H1 (cell line): Measurements from ENCODE around the gene MMP11. TPM values are rescaled to one million over a fixed set of nuclear protein-coding genes. Genes with fewer than 3 reads are reported as not detected.

Experiments used
- CTCF ChIA-PET: fragments of 300-600 bp; sonication (Branson Sonifier 250); formaldehyde crosslinking; loops from one replicate; lab custom pipeline; 2021; ENCODE audit not compliant: partially characterized antibody; lab: Charles Lee
- POLR2A ChIA-PET: fragments of 300-600 bp; sonication (Branson Sonifier 250); formaldehyde crosslinking; loops from one replicate; lab custom pipeline; 2021; ENCODE audit warnings: inconsistent platforms; ENCODE audit not compliant: partially characterized antibody; lab: Charles Lee
- DNase-seq, 2 experiments: peaks; one replicate each; pipeline versions ENCODE4 v3.0.0 to v3.0.0-alpha.2; 2010 to 2022; ENCODE audit warnings: low spot score in 2 of 2, low read depth in 1 of 2, mixed read lengths in 1 of 2
- FAIRE-seq: peaks from 2 replicates; lab custom pipeline; 2011; peaks lifted over from hg19 to GRCh38; lab: Jason Lieb, UNC
- H2AFZ ChIP-seq: 2 replicates; pipeline ENCODE4 v1.8.1; 2012; ENCODE audit warnings: low read length, inconsistent platforms
- H2AK5ac ChIP-seq: 2 replicates; pipeline ENCODE4 v1.6.1; 2013; ENCODE audit warnings: low read depth, low read length
- H2BK120ac ChIP-seq: replicated peaks from 2 replicates; pipeline ENCODE3; 2013; ENCODE audit warnings: low read depth, low read length, inconsistent platforms
- H2BK12ac ChIP-seq: 2 replicates; pipeline ENCODE4 v1.6.1; 2013; ENCODE audit warnings: low read depth, low read length
- H2BK15ac ChIP-seq: 2 replicates; pipeline ENCODE4 v1.6.1; 2013; ENCODE audit warnings: low read length
- H2BK20ac ChIP-seq: 2 replicates; pipeline ENCODE4 v1.6.1; 2013; ENCODE audit warnings: low read length
- H2BK5ac ChIP-seq: 2 replicates; pipeline ENCODE4 v1.6.1; 2013; ENCODE audit warnings: low read depth, low read length
- H3K14ac ChIP-seq: 2 replicates; pipeline ENCODE4 v1.6.1; 2013; ENCODE audit warnings: inconsistent platforms; ENCODE audit not compliant: insufficient read length
- H3K18ac ChIP-seq: 2 replicates; pipeline ENCODE4 v1.6.1; 2013; ENCODE audit warnings: low read length; ENCODE audit errors: extremely low read depth
- H3K23ac ChIP-seq: 2 replicates; pipeline ENCODE4 v1.6.1; 2013; ENCODE audit warnings: inconsistent platforms; ENCODE audit not compliant: insufficient read length
- H3K23me2 ChIP-seq: 2 replicates; pipeline ENCODE4 v1.6.1; 2013; ENCODE audit warnings: low read depth, low read length
- H3K27ac ChIP-seq: 2 replicates; pipeline ENCODE4 v1.6.1; 2011; ENCODE audit warnings: low read depth, low read length, inconsistent platforms
- H3K27me3 ChIP-seq, 4 experiments: replicated peaks in 1 of 4; 1 replicate in 1 of 4; 2 replicates in 3 of 4; pipeline versions ENCODE4 v1.6.1 to v1.8.1; 2011 to 2013; ENCODE audit warnings: low read length in 3 of 4, mild to moderate bottlenecking in 3 of 4, inconsistent platforms in 2 of 4, mixed read lengths in 2 of 4, moderate library complexity in 1 of 4; ENCODE audit not compliant: control insufficient read depth in 3 of 4, insufficient read depth in 3 of 4; ENCODE audit errors: extremely low read depth in 1 of 4
- H3K36me3 ChIP-seq, 4 experiments: 2 replicates each; pipeline versions ENCODE4 v1.6.1 to v1.8.1; 2011 to 2013; ENCODE audit warnings: mild to moderate bottlenecking in 4 of 4, low read length in 3 of 4, moderate library complexity in 2 of 4, control low read depth in 1 of 4, inconsistent platforms in 1 of 4; ENCODE audit not compliant: insufficient read depth in 4 of 4, control insufficient read depth in 2 of 4
- H3K4ac ChIP-seq: replicated peaks from 2 replicates; pipeline ENCODE3; 2013; ENCODE audit warnings: low read length, low read depth, mixed read lengths, inconsistent platforms; ENCODE audit not compliant: insufficient read length
- H3K4me1 ChIP-seq, 4 experiments: replicated peaks in 1 of 4; 1 replicate in 1 of 4; 2 replicates in 3 of 4; pipeline versions ENCODE4 v1.6.1 to v1.8.1; 2011 to 2013; ENCODE audit warnings: low read length in 3 of 4, inconsistent platforms in 2 of 4, mixed read lengths in 1 of 4; ENCODE audit not compliant: insufficient read depth in 4 of 4, control insufficient read depth in 3 of 4
- H3K4me2 ChIP-seq, 2 experiments: 2 replicates each; pipeline versions ENCODE4 v1.6.1 to v1.8.1; 2011 to 2013; ENCODE audit warnings: low read depth in 2 of 2, low read length in 2 of 2, control low read depth in 1 of 2, inconsistent platforms in 1 of 2, mild to moderate bottlenecking in 1 of 2; ENCODE audit not compliant: insufficient read depth in 1 of 2
- H3K4me3 ChIP-seq, 4 experiments: fragments of 200-600, 300-600 bp in 1 of 4; sonication (generic), shearing (Covaris generic), sonication (Bioruptor Twin) in 1 of 4; 2 replicates each; pipeline versions ENCODE4 v1.5.1 to v1.8.1; 2011 to 2016; ENCODE audit warnings: low read length in 4 of 4, low read depth in 3 of 4, control low read depth in 2 of 4, inconsistent platforms in 2 of 4, mild to moderate bottlenecking in 2 of 4, mixed read lengths in 1 of 4, moderate library complexity in 1 of 4; ENCODE audit not compliant: insufficient read depth in 2 of 4; ENCODE audit errors: extremely low read depth in 1 of 4
- H3K56ac ChIP-seq: replicated peaks from 2 replicates; pipeline ENCODE3; 2013; ENCODE audit warnings: low read depth, mild to moderate bottlenecking, mixed read lengths, low read length, inconsistent platforms; ENCODE audit not compliant: insufficient read length
- H3K79me1 ChIP-seq: 2 replicates; pipeline ENCODE4 v1.6.1; 2013; ENCODE audit warnings: low read depth, low read length, control low read depth
- H3K79me2 ChIP-seq, 2 experiments: 2 replicates each; pipeline versions ENCODE4 v1.6.1 to v1.8.1; 2012 to 2013; ENCODE audit warnings: low read length in 2 of 2, mild to moderate bottlenecking in 2 of 2, inconsistent platforms in 1 of 2; ENCODE audit not compliant: insufficient read depth in 2 of 2, control insufficient read depth in 1 of 2
- H3K9ac ChIP-seq, 4 experiments: replicated peaks in 1 of 4; 1 replicate in 1 of 4; 2 replicates in 3 of 4; pipeline versions ENCODE4 v1.6.1 to v1.8.1; 2011 to 2013; ENCODE audit warnings: low read depth in 3 of 4, low read length in 3 of 4, control low read depth in 2 of 4, mild to moderate bottlenecking in 2 of 4, moderate library complexity in 2 of 4, inconsistent platforms in 1 of 4; ENCODE audit errors: extremely low read depth in 1 of 4
- H3K9me3 ChIP-seq, 2 experiments: 2 replicates each; pipeline versions ENCODE4 v1.6.1 to v1.8.1; 2012 to 2013; ENCODE audit warnings: mild to moderate bottlenecking in 2 of 2, moderate library complexity in 2 of 2, control low read depth in 1 of 2, inconsistent platforms in 1 of 2, low read depth in 1 of 2, low read length in 1 of 2, mixed read lengths in 1 of 2; ENCODE audit not compliant: insufficient read depth in 2 of 2
- H4K20me1 ChIP-seq, 2 experiments: replicated peaks in 1 of 2; 2 replicates each; pipeline versions ENCODE3 to v1.8.1; 2011 to 2013; ENCODE audit warnings: inconsistent platforms in 2 of 2, low read length in 2 of 2, mild to moderate bottlenecking in 1 of 2; ENCODE audit not compliant: insufficient read depth in 2 of 2, control insufficient read depth in 1 of 2
- H4K5ac ChIP-seq: 2 replicates; pipeline ENCODE4 v1.6.1; 2013; ENCODE audit warnings: low read length, low read depth, mixed read lengths, inconsistent platforms; ENCODE audit not compliant: insufficient read length
- H4K8ac ChIP-seq: 2 replicates; pipeline ENCODE4 v1.8.0; 2013; ENCODE audit warnings: mild to moderate bottlenecking, moderate library complexity, low read length, inconsistent platforms; ENCODE audit not compliant: insufficient read depth; ENCODE audit errors: extremely low read depth
- H4K91ac ChIP-seq: replicated peaks from 2 replicates; pipeline ENCODE3; 2013; ENCODE audit warnings: low read length, mixed read lengths, inconsistent platforms; ENCODE audit not compliant: insufficient read length
- CBX8 ChIP-seq: fragments of 300-800, 300-1000 bp; sonication (generic); IDR thresholded peaks from 2 replicates; pipeline ENCODE4 v1.7.1; 2016; ENCODE audit warnings: low read depth, low read length, borderline replicate concordance
- EGR1 ChIP-seq: IDR thresholded peaks from 2 replicates; pipeline ENCODE4 v1.6.1; 2011; ENCODE audit warnings: low read depth, low read length, borderline replicate concordance
- KDM5A ChIP-seq: fragments of 200-600 bp; IDR thresholded peaks from 2 replicates; pipeline ENCODE4 v1.7.1; 2012; ENCODE audit warnings: mild to moderate bottlenecking, low read length, inconsistent platforms, mixed read lengths
- TAF1 ChIP-seq: IDR thresholded peaks from 2 replicates; pipeline ENCODE4 v1.6.1; 2011; ENCODE audit warnings: mild to moderate bottlenecking, low read depth, low read length
- YY1 ChIP-seq: IDR thresholded peaks from 2 replicates; pipeline ENCODE4 v1.6.1; 2011; ENCODE audit warnings: low read depth, mild to moderate bottlenecking, low read length
- WGBS, 2 experiments: shearing (Covaris generic) in 1 of 2; methylation state at CpG; one replicate each; pipeline versions ENCODE4 v1.1.6 to v1.1.7; 2013 to 2015; ENCODE audit warnings: low lambda C conversion rate in 2 of 2, mixed read lengths in 2 of 2, inconsistent platforms in 1 of 2, low coverage in 1 of 2, missing lambda C conversion rate in 1 of 2; ENCODE audit not compliant: insufficient replicate concordance in 2 of 2, insufficient coverage in 1 of 2, insufficient read length in 1 of 2; ENCODE audit errors: extremely low coverage in 1 of 2, missing lambda C conversion rate in 1 of 2; 5-methylcytosine and 5-hydroxymethylcytosine counted together
- polyA plus RNA-seq, 7 experiments: library from polyadenylated mRNA; depleted of rRNA in 3 of 7; stranded (reverse) in 5 of 7; unstranded in 2 of 7; fragments of >200 nt in 5 of 7; fragments of 200-250 nt in 2 of 7; gene quantifications; 1 replicate in 5 of 7; 2 replicates in 1 of 7; 4 replicates in 1 of 7; pipeline versions ENCODE4 v1.2.1 to v1.2.3, GENCODE V29; 2011 to 2013; ENCODE audit warnings: missing spikeins in 2 of 7, mixed read lengths in 2 of 7
- total RNA-seq: library from RNA; stranded (reverse); fragmentation: NEBNext Ultra II Directional; extraction: Animal tissue kit (Norgen Biotek cat#: 25700); gene quantifications from 2 replicates; pipeline ENCODE4 v1.2.1, GENCODE V29; 2021

MMP11 gene
- total and polyA plus RNA-seq, 2 of the 8 experiments (the other 6 are each of a cell fraction or from before 2014, with no cell fraction given): 10.2 to 18.3 TPM

DNA sequence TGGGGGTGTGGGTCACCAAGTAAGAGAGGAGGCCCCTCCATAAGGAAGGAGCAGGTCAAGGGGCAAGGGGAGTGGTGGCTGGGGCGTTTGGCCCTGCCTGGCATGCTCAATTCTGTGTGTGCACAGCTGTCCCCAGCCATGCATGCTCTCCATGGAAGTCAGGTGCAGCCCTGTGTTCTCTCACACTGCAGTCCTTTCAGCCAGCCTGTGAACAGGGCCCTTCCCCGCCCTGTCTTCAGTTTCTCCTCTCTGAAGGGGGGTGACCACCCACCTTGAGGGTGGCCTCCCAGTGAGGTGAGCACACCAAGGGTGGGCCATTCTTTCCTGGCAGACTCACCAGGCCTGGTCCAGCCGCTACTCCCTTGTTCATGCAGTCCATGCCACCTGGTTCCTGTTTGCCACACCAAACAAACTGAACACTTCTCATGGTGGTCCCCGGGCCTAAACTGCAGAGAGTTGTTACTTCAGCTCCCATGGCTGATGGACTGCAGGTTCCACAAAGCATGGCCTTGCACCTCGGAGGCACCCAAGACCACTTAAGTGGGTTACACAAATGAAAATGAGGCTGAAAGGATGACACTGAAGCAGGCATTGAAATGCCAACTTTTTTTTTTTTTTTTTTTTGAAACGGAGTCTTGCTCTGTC lies 3.2 kb upstream of the MMP11 start:
- CTCF ChIA-PET: interaction anchor here (0.7 to 9.6 kb wide), 13 partner anchors 15 to 160 kb away, joined by 3 to 73 read pairs (median 4); partner anchors contain the start of genes SLC2A11, SMARCB1, VPREB3 and ZNF70
- no peak overlapping the region for H4K5ac ChIP-seq

More for the DNA sequence above, 3.2 kb upstream of the MMP11 start:
- no peaks in the 10 kb centered on the region for H3K79me2 ChIP-seq
- POLR2A ChIA-PET: interaction anchor here (0.7 to 3.7 kb wide), 5 partner anchors 10 to 124 kb away, joined by 3 to 21 read pairs (median 4); partner anchors contain the start of gene MIF
- H2BK5ac ChIP-seq: no peak overlapping the region
- FAIRE-seq (no peak), DNase-seq (no peak)
- no peak overlapping the region for H2BK15ac ChIP-seq
- H2BK12ac ChIP-seq: peak overlapping the region; percentile 18; the same call in 1 of the 2 replicates
- H2AFZ ChIP-seq: no peak overlapping the region
- H3K9ac ChIP-seq: no peak overlapping the region
- H3K23ac ChIP-seq: no peak overlapping the region
- no peak overlapping the region for H3K56ac ChIP-seq
- peaks cover 19% of the 10 kb centered on the region for H3K23me2 ChIP-seq
- H3K4me1 ChIP-seq: peaks cover 0 to 22% (median 14%) of the 10 kb centered on the region in 4 experiments; a peak in 6 of 7 replicates
- peaks cover 0 to 27% (median 19%) of the 10 kb centered on the region in 4 experiments; a peak in 6 of 7 replicates for H3K27me3 ChIP-seq
- H3K9me3 ChIP-seq: no peaks in the 10 kb centered on the region
- 0 out of 2 replicates have a peak overlapping the region, but pooled peaks have one; percentile 2 for H2BK20ac ChIP-seq
- no peak overlapping the region for H3K18ac ChIP-seq
- H3K14ac ChIP-seq: no peak overlapping the region
- H3K79me1 ChIP-seq: no peaks in the 10 kb centered on the region
- no peak overlapping the region for H3K27ac ChIP-seq
- 75% methylated on average over 6 of the region's 6 CpGs; no CpG with 5 or more reads in 1 of the 2 experiments for WGBS, 2 experiments
- H2BK120ac ChIP-seq: no peak overlapping the region
- H4K20me1 ChIP-seq: peaks cover 0 to 19% of the 10 kb centered on the region in 2 experiments
- H3K4me2 ChIP-seq: no peak overlapping the region
- no peak overlapping the region for H2AK5ac ChIP-seq
- no peak overlapping the region for H3K4me3 ChIP-seq
- TF ChIP-seq EGR1 (no peak), TAF1 (no peak), YY1 (no peak), CBX8 (no peak), KDM5A (no peak)
- H3K4ac ChIP-seq: no peak overlapping the region
- peak overlapping the region; percentile 11 for H4K8ac ChIP-seq
- H4K91ac ChIP-seq: peak overlapping the region; percentile 5
- H3K36me3 ChIP-seq: no peaks in the 10 kb centered on the region
